HepG2 (cell line): ENCODE data around the gene FNDC3A. TPM values are rescaled to one million over a fixed set of nuclear protein-coding genes. Genes with fewer than 3 reads are reported as not detected.

Experiments
- ATAC-seq: fragments of 200-7000 bp; cut with Tn5 transposase; 3 replicates; pipeline ENCODE4 v1.9.1; 2020; ENCODE audit warnings: mild to moderate bottlenecking, moderate library complexity
- BruUV-seq: library from RNA; stranded (reverse); fragments of 400-500 nt; replicated peaks from 2 replicates; lab custom pipeline; 2021; lab: Mats Ljungman, UMichigan
- CTCF ChIA-PET: fragments of 300-600 bp; formaldehyde crosslinking; extraction: SDS; loops from one replicate; lab custom pipeline; 2021; ENCODE audit warnings: low total read pairs, inconsistent platforms, low intra/inter-chr PET ratio; lab: Yijun Ruan, JAX
- POLR2A ChIA-PET: fragments of 350-600 bp; sonication (Branson Sonifier 250); formaldehyde crosslinking; loops from one replicate; lab custom pipeline; 2020; ENCODE audit warnings: antibody characterized with exemption, inconsistent platforms; lab: Yijun Ruan, JAX
- DNase-seq: peaks from one replicate; pipeline ENCODE4 v3.0.0-alpha.2; 2015; ENCODE audit warnings: low spot score
- FAIRE-seq: peaks from 3 replicates; lab custom pipeline; 2011; peaks lifted over from hg19 to GRCh38; lab: Jason Lieb, UNC
- H2AFZ ChIP-seq: one replicate; pipeline ENCODE4 v1.6.1; 2011; ENCODE audit warnings: low read length, inconsistent platforms
- H3K27ac ChIP-seq: fragments of 300-600 bp; 3 replicates; pipeline ENCODE4 v1.8.0; 2011; ENCODE audit warnings: mixed run types, mild to moderate bottlenecking, mixed read lengths, low read length, inconsistent platforms; ENCODE audit not compliant: insufficient read depth; ENCODE audit errors: extremely low read length
- H3K27me3 ChIP-seq, 2 experiments: fragments of 200-600 bp in 1 of 2; 2 replicates in 1 of 2; 3 replicates in 1 of 2; pipeline versions ENCODE4 v1.6.0 to v1.8.0; 2011; ENCODE audit warnings: low read length in 2 of 2, mild to moderate bottlenecking in 2 of 2, moderate library complexity in 2 of 2, inconsistent platforms in 1 of 2; ENCODE audit not compliant: insufficient read depth in 2 of 2, control insufficient read depth in 1 of 2
- H3K36me3 ChIP-seq, 2 experiments: fragments of 200-600 bp in 1 of 2; replicated peaks in 1 of 2; 2 replicates in 1 of 2; 3 replicates in 1 of 2; pipeline versions ENCODE4 v1.5.1 to v1.8.0; 2011; ENCODE audit warnings: low read length in 2 of 2, inconsistent platforms in 1 of 2; ENCODE audit not compliant: insufficient read depth in 2 of 2, control insufficient read depth in 1 of 2
- H3K4me1 ChIP-seq: 2 replicates; pipeline ENCODE4 v1.5.1; 2012; ENCODE audit warnings: low read length, inconsistent platforms; ENCODE audit not compliant: insufficient read depth
- H3K4me2 ChIP-seq: 2 replicates; pipeline ENCODE4 v1.6.0; 2011; ENCODE audit warnings: low read depth, low read length, inconsistent platforms
- H3K4me3 ChIP-seq, 3 experiments: fragments of 200-600 bp in 1 of 3; sonication (generic), shearing (Covaris generic) in 1 of 3; replicated peaks in 1 of 3; 2 replicates each; pipeline ENCODE4 v1.5.1; 2011 to 2016; ENCODE audit warnings: low read length in 3 of 3, inconsistent platforms in 2 of 3, low read depth in 2 of 3, mild to moderate bottlenecking in 2 of 3, control low read depth in 1 of 3, mixed read lengths in 1 of 3; ENCODE audit not compliant: insufficient read depth in 1 of 3
- H3K79me2 ChIP-seq: one replicate; pipeline ENCODE4 v1.6.1; 2011; ENCODE audit warnings: low read length, inconsistent platforms; ENCODE audit not compliant: insufficient read depth
- H3K9ac ChIP-seq: 2 replicates; pipeline ENCODE4 v1.6.0; 2011; ENCODE audit warnings: mild to moderate bottlenecking, low read depth, low read length, inconsistent platforms; ENCODE audit not compliant: insufficient read depth
- H3K9me3 ChIP-seq: 2 replicates; pipeline ENCODE4 v1.5.1; 2012; ENCODE audit warnings: mild to moderate bottlenecking, low read length
- H4K20me1 ChIP-seq: 2 replicates; pipeline ENCODE4 v1.6.0; 2011; ENCODE audit warnings: inconsistent platforms, mild to moderate bottlenecking, low read length, moderate library complexity; ENCODE audit not compliant: insufficient read depth
- CEBPB ChIP-seq: IDR thresholded peaks from 2 replicates; pipeline ENCODE4 v1.6.1; 2011; ENCODE audit warnings: low read depth, low read length, improper control_type of control experiment, borderline replicate concordance
- CHD4 ChIP-seq: fragments of 200-600 bp; sonication (generic); IDR thresholded peaks from 2 replicates; pipeline ENCODE4 v1.7.0; 2017; ENCODE audit warnings: mild to moderate bottlenecking, low read length, borderline replicate concordance
- JUNB ChIP-seq: sonication (generic); formaldehyde crosslinking; IDR thresholded peaks from 2 replicates; pipeline ENCODE4 v1.8.0; 2022; ENCODE audit warnings: missing genetic modification reagents, mild to moderate bottlenecking, borderline replicate concordance
- ONECUT2 ChIP-seq: sonication (generic); formaldehyde crosslinking; IDR thresholded peaks from 2 replicates; pipeline ENCODE4 v1.4.0; 2020; ENCODE audit warnings: missing genetic modification reagents
- PRMT3 ChIP-seq: sonication (generic); formaldehyde crosslinking; IDR thresholded peaks from 2 replicates; pipeline ENCODE4 v1.8.1; 2022; ENCODE audit warnings: low read depth, mild to moderate bottlenecking, moderate library complexity, missing genetic modification reagents, borderline replicate concordance
- SMYD3 ChIP-seq: sonication (generic); formaldehyde crosslinking; IDR thresholded peaks from 2 replicates; pipeline ENCODE4 v1.8.1; 2023; ENCODE audit warnings: mild to moderate bottlenecking, missing genetic modification reagents
- STAG1 ChIP-seq: sonication (generic); formaldehyde crosslinking; IDR thresholded peaks from 2 replicates; pipeline ENCODE4 v1.4.0; 2020; ENCODE audit warnings: missing genetic modification reagents
- ZNF382 ChIP-seq: sonication (generic); formaldehyde crosslinking; IDR thresholded peaks from 2 replicates; pipeline ENCODE4 v1.5.0; 2020; ENCODE audit warnings: missing genetic modification reagents, mild to moderate bottlenecking, borderline replicate concordance
- ZNF383 ChIP-seq: sonication (generic); formaldehyde crosslinking; IDR thresholded peaks from 2 replicates; pipeline ENCODE4 v1.4.0; 2020; ENCODE audit warnings: missing genetic modification reagents, mild to moderate bottlenecking, borderline replicate concordance
- ZNF44 ChIP-seq: sonication (generic); formaldehyde crosslinking; IDR thresholded peaks from 2 replicates; pipeline ENCODE4 v1.5.1; 2020; ENCODE audit warnings: mild to moderate bottlenecking, missing genetic modification reagents
- ZNF761 ChIP-seq: sonication (generic); formaldehyde crosslinking; conservative IDR thresholded peaks from 2 replicates; pipeline ENCODE4 v1.4.0; 2020; ENCODE audit warnings: mild to moderate bottlenecking, missing genetic modification reagents
- ZNF777 ChIP-seq: sonication (generic); formaldehyde crosslinking; IDR thresholded peaks from 2 replicates; pipeline ENCODE4 v1.4.0; 2020; ENCODE audit warnings: missing genetic modification reagents
- WGBS: methylation state at CpG from one replicate; pipeline ENCODE4 v1.1.6; 2017; ENCODE audit warnings: low lambda C conversion rate; 5-methylcytosine and 5-hydroxymethylcytosine counted together
- in situ Hi-C: cut with HindIII; loops from 2 replicates; pipeline ENCODE4 v1.10.0; 2017; ENCODE audit warnings: low pct_unique_long_range_greater_than_20kb; ENCODE audit not compliant: extremely low pct_ligation_motif_present
- intact Hi-C: fragments of 100-400 bp; cut with micrococcal nuclease; formaldehyde crosslinking; loops from one replicate; pipeline ENCODE4 v1.10.0; 2022; ENCODE audit not compliant: unreplicated experiment
- polyA plus RNA-seq, 8 experiments: library from polyadenylated mRNA; depleted of rRNA in 3 of 8; stranded (reverse) in 7 of 8; unstranded in 1 of 8; fragments of >200 nt; fragmentation: Illumina TruSeq in 4 of 8; extraction: Trizol in 4 of 8; gene quantifications; 2 replicates each; pipeline versions ENCODE4 v1.2.1 to v1.2.3, GENCODE V29; 2011 to 2016; ENCODE audit warnings: low read depth in 4 of 8, missing spikeins in 1 of 8, mixed read lengths in 1 of 8; ENCODE audit not compliant: insufficient read depth in 1 of 8
- total RNA-seq, 5 experiments: library from RNA; depleted of rRNA; stranded (reverse); fragments of >200 nt; fragmentation: Illumina TruSeq; extraction: Trizol; gene quantifications; 2 replicates each; pipeline ENCODE4 v1.2.3, GENCODE V29; 2016; ENCODE audit warnings: low read depth in 1 of 5
- TF ChIP-seq, protein P1 (sequence below): sonication (generic); formaldehyde crosslinking; IDR thresholded peaks from 2 replicates; pipeline ENCODE4 v1.4.0; 2020; ENCODE audit warnings: missing genetic modification reagents, borderline replicate concordance
- TF ChIP-seq, protein P2 (sequence below): sonication (generic); formaldehyde crosslinking; IDR thresholded peaks from 2 replicates; pipeline ENCODE4 v1.8.0; 2022; ENCODE audit warnings: low read depth, missing genetic modification reagents
- TF ChIP-seq, protein P3 (sequence below): sonication (generic); formaldehyde crosslinking; IDR thresholded peaks from 2 replicates; pipeline ENCODE4 v1.4.0; 2020; ENCODE audit warnings: missing genetic modification reagents
- TF ChIP-seq, protein P4 (sequence below): sonication (generic); formaldehyde crosslinking; IDR thresholded peaks from 2 replicates; pipeline ENCODE4 v1.5.0; 2020; ENCODE audit warnings: mild to moderate bottlenecking, missing genetic modification reagents, moderate library complexity
- TF ChIP-seq, protein P5 (sequence below): sonication (generic); formaldehyde crosslinking; IDR thresholded peaks from 2 replicates; pipeline ENCODE4 v1.8.0; 2022; ENCODE audit warnings: mild to moderate bottlenecking, missing genetic modification reagents, borderline replicate concordance

Gene FNDC3A
- total and polyA plus RNA-seq, 2 of the 13 experiments (the other 11 are each of a cell fraction or from before 2014, with no cell fraction given), result 36.7 to 39.3 TPM

DNA sequence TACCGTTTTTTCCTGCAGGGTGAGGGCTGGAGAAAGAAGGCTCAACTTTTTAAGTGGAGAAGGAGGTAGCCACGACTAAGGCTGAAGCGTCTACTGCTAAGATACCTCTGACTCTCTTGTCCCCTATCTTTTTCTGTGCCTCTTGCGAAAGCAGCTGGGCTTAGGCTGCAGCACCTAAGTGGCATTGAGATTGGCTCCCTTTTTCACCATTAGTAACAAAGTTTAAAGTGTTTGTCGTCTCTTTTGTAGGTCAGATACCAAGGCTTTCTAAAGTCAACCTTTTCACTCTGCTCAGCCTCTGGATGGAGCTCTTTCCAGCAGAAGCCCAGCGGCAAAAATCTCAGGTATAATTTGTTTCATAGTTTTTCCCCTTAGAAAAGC, 272.9 kb downstream of the FNDC3A start:
- Histone ChIP-seq H4K20me1 (no peaks in the 10 kb centered on the region), H3K27ac (peak overlapping the region; percentile 80), H3K4me1 (peaks cover 18% of the 10 kb centered on the region), H3K9ac (peak overlapping the region; percentile 88), H3K79me2 (peaks cover 7% of the 10 kb centered on the region), H2AFZ (peak overlapping the region; percentile 73), H3K4me3 (peak overlapping the region; percentile 85 to 99 (median 97)), H3K36me3 (peaks cover 2 to 7% of the 10 kb centered on the region in 2 experiments; a peak in 1 of 5 replicates), H3K27me3 (no peaks in the 10 kb centered on the region; a peak in 1 of 5 replicates), H3K4me2 (peak overlapping the region; percentile 96), H3K9me3 (no peaks in the 10 kb centered on the region)
- POLR2A ChIA-PET, result interaction anchor here (0.8 to 2.7 kb wide), 8 partner anchors 13 to 218 kb away, joined by 3 to 22 read pairs (median 4); partner anchors contain the start of gene CAB39L
- in situ Hi-C loops, result no loop called here
- WGBS, result 0% methylated on average over 6 of the region's 6 CpGs
- intact Hi-C loops, result no loop called here
- CTCF ChIA-PET, result no interaction called here
- DNase-seq (peak; percentile 4), FAIRE-seq (no peak), ATAC-seq (peak; percentile 49)
- BruUV-seq, result no TSS peak
- TF ChIP-seq, protein P1, sequence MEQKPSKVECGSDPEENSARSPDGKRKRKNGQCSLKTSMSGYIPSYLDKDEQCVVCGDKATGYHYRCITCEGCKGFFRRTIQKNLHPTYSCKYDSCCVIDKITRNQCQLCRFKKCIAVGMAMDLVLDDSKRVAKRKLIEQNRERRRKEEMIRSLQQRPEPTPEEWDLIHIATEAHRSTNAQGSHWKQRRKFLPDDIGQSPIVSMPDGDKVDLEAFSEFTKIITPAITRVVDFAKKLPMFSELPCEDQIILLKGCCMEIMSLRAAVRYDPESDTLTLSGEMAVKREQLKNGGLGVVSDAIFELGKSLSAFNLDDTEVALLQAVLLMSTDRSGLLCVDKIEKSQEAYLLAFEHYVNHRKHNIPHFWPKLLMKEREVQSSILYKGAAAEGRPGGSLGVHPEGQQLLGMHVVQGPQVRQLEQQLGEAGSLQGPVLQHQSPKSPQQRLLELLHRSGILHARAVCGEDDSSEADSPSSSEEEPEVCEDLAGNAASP, result no peak
- TF ChIP-seq ZNF761 (0 out of 2 replicates have a peak, but pooled peaks have one; percentile 47), JUNB (CRISPR knock-in tag) (no peak), ZNF382 (CRISPR knock-in tag) (no peak), ZNF44 (CRISPR knock-in tag) (no peak), PRMT3 (no peak), STAG1 (CRISPR knock-in tag) (0 out of 2 replicates have a peak, but pooled peaks have one; percentile 8), CHD4 (no peak), ONECUT2 (no peak), ZNF383 (CRISPR knock-in tag) (0 out of 2 replicates have a peak, but pooled peaks have one; percentile 57), CEBPB (peak; percentile 47; the same call in 1 of the 2 replicates), SMYD3 (CRISPR knock-in tag) (no peak), ZNF777 (CRISPR knock-in tag) (0 out of 2 replicates have a peak, but pooled peaks have one; percentile 25)
- TF ChIP-seq, protein P2, sequence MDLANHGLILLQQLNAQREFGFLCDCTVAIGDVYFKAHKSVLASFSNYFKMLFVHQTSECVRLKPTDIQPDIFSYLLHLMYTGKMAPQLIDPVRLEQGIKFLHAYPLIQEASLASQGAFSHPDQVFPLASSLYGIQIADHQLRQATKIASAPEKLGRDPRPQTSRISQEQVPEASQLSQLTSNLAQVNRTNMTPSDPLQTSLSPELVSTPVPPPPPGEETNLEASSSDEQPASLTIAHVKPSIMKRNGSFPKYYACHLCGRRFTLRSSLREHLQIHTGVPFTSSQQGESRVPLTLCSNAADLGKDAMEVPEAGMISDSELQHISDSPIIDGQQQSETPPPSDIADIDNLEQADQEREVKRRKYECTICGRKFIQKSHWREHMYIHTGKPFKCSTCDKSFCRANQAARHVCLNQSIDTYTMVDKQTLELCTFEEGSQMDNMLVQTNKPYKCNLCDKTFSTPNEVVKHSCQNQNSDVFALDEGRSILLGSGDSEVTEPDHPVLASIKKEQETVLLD, result no peak
- TF ChIP-seq, protein P3, sequence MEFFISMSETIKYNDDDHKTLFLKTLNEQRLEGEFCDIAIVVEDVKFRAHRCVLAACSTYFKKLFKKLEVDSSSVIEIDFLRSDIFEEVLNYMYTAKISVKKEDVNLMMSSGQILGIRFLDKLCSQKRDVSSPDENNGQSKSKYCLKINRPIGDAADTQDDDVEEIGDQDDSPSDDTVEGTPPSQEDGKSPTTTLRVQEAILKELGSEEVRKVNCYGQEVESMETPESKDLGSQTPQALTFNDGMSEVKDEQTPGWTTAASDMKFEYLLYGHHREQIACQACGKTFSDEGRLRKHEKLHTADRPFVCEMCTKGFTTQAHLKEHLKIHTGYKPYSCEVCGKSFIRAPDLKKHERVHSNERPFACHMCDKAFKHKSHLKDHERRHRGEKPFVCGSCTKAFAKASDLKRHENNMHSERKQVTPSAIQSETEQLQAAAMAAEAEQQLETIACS (CRISPR knock-in tag), result no peak
- TF ChIP-seq, protein P4, sequence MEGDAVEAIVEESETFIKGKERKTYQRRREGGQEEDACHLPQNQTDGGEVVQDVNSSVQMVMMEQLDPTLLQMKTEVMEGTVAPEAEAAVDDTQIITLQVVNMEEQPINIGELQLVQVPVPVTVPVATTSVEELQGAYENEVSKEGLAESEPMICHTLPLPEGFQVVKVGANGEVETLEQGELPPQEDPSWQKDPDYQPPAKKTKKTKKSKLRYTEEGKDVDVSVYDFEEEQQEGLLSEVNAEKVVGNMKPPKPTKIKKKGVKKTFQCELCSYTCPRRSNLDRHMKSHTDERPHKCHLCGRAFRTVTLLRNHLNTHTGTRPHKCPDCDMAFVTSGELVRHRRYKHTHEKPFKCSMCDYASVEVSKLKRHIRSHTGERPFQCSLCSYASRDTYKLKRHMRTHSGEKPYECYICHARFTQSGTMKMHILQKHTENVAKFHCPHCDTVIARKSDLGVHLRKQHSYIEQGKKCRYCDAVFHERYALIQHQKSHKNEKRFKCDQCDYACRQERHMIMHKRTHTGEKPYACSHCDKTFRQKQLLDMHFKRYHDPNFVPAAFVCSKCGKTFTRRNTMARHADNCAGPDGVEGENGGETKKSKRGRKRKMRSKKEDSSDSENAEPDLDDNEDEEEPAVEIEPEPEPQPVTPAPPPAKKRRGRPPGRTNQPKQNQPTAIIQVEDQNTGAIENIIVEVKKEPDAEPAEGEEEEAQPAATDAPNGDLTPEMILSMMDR (CRISPR knock-in tag), result 0 out of 2 replicates have a peak, but pooled peaks have one; percentile 32
- TF ChIP-seq, protein P5, sequence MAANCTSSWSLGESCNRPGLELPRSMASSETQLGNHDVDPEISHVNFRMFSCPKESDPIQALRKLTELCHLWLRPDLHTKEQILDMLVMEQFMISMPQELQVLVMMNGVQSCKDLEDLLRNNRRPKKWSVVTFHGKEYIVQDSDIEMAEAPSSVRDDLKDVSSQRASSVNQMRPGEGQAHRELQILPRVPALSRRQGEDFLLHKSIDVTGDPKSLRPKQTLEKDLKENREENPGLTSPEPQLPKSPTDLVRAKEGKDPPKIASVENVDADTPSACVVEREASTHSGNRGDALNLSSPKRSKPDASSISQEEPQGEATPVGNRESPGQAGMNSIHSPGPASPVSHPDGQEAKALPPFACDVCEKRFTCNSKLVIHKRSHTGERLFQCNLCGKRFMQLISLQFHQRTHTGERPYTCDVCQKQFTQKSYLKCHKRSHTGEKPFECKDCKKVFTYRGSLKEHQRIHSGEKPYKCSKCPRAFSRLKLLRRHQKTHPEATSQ (CRISPR knock-in tag), result no peak
